GM19099 (cell line): ENCODE data around the gene PUS10.

Experiments
- POLR2A ChIP-seq: IDR thresholded peaks from 3 replicates; pipeline ENCODE4 v1.6.1; 2011; ENCODE audit warnings: low read depth; ENCODE audit not compliant: insufficient read length; ENCODE audit errors: extremely low read depth

Gene PUS10

GRCh38 chr2:61017556-61018317 is at the start of gene PUS10, which contains the start of gene PEX13:
Gene PUS10 (minus strand): TSS chr2:61018255. CDS start chr2:61011890, 6,365 bp downstream.
Gene PEX13 (plus strand): TSS chr2:61017720. CDS start chr2:61017760, 40 bp downstream.
- peak; percentile 72 for TF ChIP-seq POLR2A

GRCh38 chr2:61065714-61066709 is 48.0 kb upstream of the PUS10 start, which contains the start of gene SANBR:
Gene SANBR (plus strand): TSS chr2:61065871. CDS start chr2:61070351, 4,480 bp downstream.
- TF ChIP-seq POLR2A: peak; percentile 57

- TF ChIP-seq POLR2A: no peak
Measured at GRCh38 chr2:61059382-61059781, 41.3 kb upstream of the PUS10 start.

GRCh38 chr2:61057562-61057961 is 39.5 kb upstream of the PUS10 start:
- no peak for TF ChIP-seq POLR2A

GRCh38 chr2:61055557-61055956 is 37.5 kb upstream of the PUS10 start:
- TF ChIP-seq POLR2A: no peak

GRCh38 chr2:61045999-61046398 is 27.9 kb upstream of the PUS10 start:
- TF ChIP-seq POLR2A: no peak

GRCh38 chr2:61045226-61045625 is 27.2 kb upstream of the PUS10 start:
- TF ChIP-seq POLR2A: no peak

GRCh38 chr2:61044636-61045035 is 26.6 kb upstream of the PUS10 start:
- no peak for TF ChIP-seq POLR2A

- no peak for TF ChIP-seq POLR2A
Measured at GRCh38 chr2:61042807-61043206, 24.8 kb upstream of the PUS10 start.

GRCh38 chr2:61029533-61029932 is 11.5 kb upstream of the PUS10 start:
- no peak for TF ChIP-seq POLR2A

GRCh38 chr2:61023670-61024069 is 5.6 kb upstream of the PUS10 start:
- TF ChIP-seq POLR2A: no peak

GRCh38 chr2:61021228-61021660 is 3.2 kb upstream of the PUS10 start:
- no peak for TF ChIP-seq POLR2A

- no peak for TF ChIP-seq POLR2A
Measured at GRCh38 chr2:61018798-61019197, 743 bp upstream of the PUS10 start.

GRCh38 chr2:61018318-61018755 is 282 bp upstream of the PUS10 start:
- TF ChIP-seq POLR2A: no peak

- TF ChIP-seq POLR2A: peak; percentile 70
Measured at GRCh38 chr2:61017003-61017555, 976 bp downstream of the PUS10 start.
